OCI-LY7 (cell line): ENCODE measurements around the gene TBXA2R. TPM values are rescaled to one million over a fixed set of nuclear protein-coding genes. Genes with fewer than 3 reads are reported as not detected.

ENCODE experiments used
- BruUV-seq: library from RNA; stranded (reverse); fragments of 400-500 nt; replicated peaks from 2 replicates; lab custom pipeline; 2021; lab: Mats Ljungman, UMichigan
- CTCF ChIA-PET: fragments of 300-600 bp; sonication (Branson Sonifier 250); formaldehyde crosslinking; loops from one replicate; lab custom pipeline; 2022; ENCODE audit warnings: antibody characterized with exemption; ENCODE audit not compliant: unreplicated experiment; lab: Charles Lee
- POLR2A ChIA-PET: fragments of 300-600 bp; sonication (Branson Sonifier 250); formaldehyde crosslinking; loops from one replicate; lab custom pipeline; 2022; ENCODE audit warnings: antibody characterized with exemption; lab: Charles Lee
- DNase-seq: peaks from one replicate; pipeline ENCODE4 v3.0.0-alpha.2; 2015; ENCODE audit warnings: low spot score
- H2AFZ ChIP-seq: fragments of 200-600 bp; sonication (generic), shearing (Covaris generic); 2 replicates; pipeline ENCODE4 v1.6.1; 2014; ENCODE audit warnings: mild to moderate bottlenecking, antibody characterized with exemption, low read length, moderate library complexity
- H3K27ac ChIP-seq: fragments of 200-600 bp; sonication (generic); 2 replicates; pipeline ENCODE4 v1.5.1; 2014; ENCODE audit warnings: mixed run types, low read depth, mild to moderate bottlenecking, moderate library complexity, low read length, inconsistent platforms; ENCODE audit not compliant: poor library complexity, severe bottlenecking
- H3K36me3 ChIP-seq: fragments of 200-600 bp; sonication (generic); 2 replicates; pipeline ENCODE4 v1.6.1; 2014; ENCODE audit warnings: mild to moderate bottlenecking, antibody characterized with exemption, low read length, moderate library complexity, mixed read lengths; ENCODE audit not compliant: insufficient read depth
- H3K4me1 ChIP-seq: fragments of 200-600 bp; sonication (generic); 2 replicates; pipeline ENCODE4 v1.5.1; 2014; ENCODE audit warnings: mild to moderate bottlenecking, low read length; ENCODE audit not compliant: insufficient read depth, poor library complexity, severe bottlenecking
- H3K4me2 ChIP-seq: fragments of 200-600 bp; sonication (generic); 2 replicates; pipeline ENCODE4 v1.6.1; 2014; ENCODE audit warnings: mild to moderate bottlenecking, low read length
- H3K4me3 ChIP-seq: fragments of 200-600 bp; sonication (generic); 2 replicates; pipeline ENCODE4 v1.5.1; 2014; ENCODE audit warnings: mild to moderate bottlenecking, low read depth, low read length; ENCODE audit not compliant: poor library complexity, severe bottlenecking
- H3K79me2 ChIP-seq: fragments of 200-600 bp; sonication (generic); 2 replicates; pipeline ENCODE4 v1.6.1; 2016; ENCODE audit warnings: low read depth, mild to moderate bottlenecking, low read length, moderate library complexity, mixed read lengths; ENCODE audit not compliant: insufficient read depth
- H3K9me2 ChIP-seq: fragments of 200-600 bp; sonication (generic); 2 replicates; pipeline ENCODE4 v1.6.1; 2016; ENCODE audit warnings: mild to moderate bottlenecking, low read length, mixed read lengths; ENCODE audit not compliant: insufficient read depth
- H3K9me3 ChIP-seq: fragments of 200-600 bp; sonication (generic); 2 replicates; pipeline ENCODE4 v1.6.1; 2014; ENCODE audit warnings: mild to moderate bottlenecking, mixed run types, low read length, mixed read lengths
- H4K20me1 ChIP-seq: fragments of 200-600 bp; sonication (generic); 2 replicates; pipeline ENCODE4 v1.6.1; 2014; ENCODE audit warnings: mild to moderate bottlenecking, antibody characterized with exemption, low read length, moderate library complexity, mixed read lengths; ENCODE audit not compliant: insufficient read depth
- CTCF ChIP-seq: fragments of 200-600 bp; sonication (generic); conservative IDR thresholded peaks from 2 replicates; pipeline ENCODE4 v1.5.1; 2014; ENCODE audit warnings: mild to moderate bottlenecking, antibody characterized with exemption, low read length, moderate library complexity, mixed read lengths
- EZH2phosphoT487 ChIP-seq: fragments of 200-600 bp; sonication (generic); IDR thresholded peaks from 2 replicates; pipeline ENCODE4 v1.6.1; 2018; ENCODE audit warnings: low read depth, borderline replicate concordance, mild to moderate bottlenecking, mixed run types, antibody characterized with exemption, low read length, moderate library complexity, mixed read lengths
- intact Hi-C: fragments of 100-400 bp; cut with micrococcal nuclease; formaldehyde crosslinking; loops from one replicate; pipeline ENCODE4 v1.10.0; 2022; ENCODE audit not compliant: unreplicated experiment
- total RNA-seq, 2 experiments: library from RNA; depleted of rRNA in 1 of 2; stranded (reverse); fragments of >200 nt in 1 of 2; shearing (Covaris generic) in 1 of 2; gene quantifications; 2 replicates each; pipeline ENCODE4 v1.2.3, GENCODE V29; 2014 to 2022

Gene TBXA2R
- total RNA-seq, 2 experiments from 2014 or later = not detected

DNA sequence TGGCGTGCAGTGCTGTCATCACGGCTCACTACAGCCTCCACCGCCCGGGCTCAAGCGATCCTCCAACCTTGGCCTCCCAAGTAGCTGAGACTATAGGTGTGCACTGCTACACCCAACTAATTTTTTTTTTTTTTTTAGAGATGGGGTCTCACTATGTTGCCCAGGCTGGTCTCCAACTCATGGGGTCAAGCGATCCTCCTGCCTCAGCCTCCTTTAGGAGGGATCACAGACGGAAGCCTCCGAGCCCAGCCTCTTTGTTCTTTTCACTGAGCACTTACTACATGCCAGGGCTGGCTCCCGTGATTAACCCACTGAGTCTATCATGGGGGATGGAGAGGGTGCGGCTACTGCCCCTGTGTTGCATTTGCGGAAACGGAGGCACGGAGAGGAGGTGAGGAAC is 32.8 kb upstream of the TBXA2R start:
- H3K79me2 ChIP-seq = no peaks in the 10 kb centered on the region
- H2AFZ ChIP-seq = no peak overlapping the region
- no TSS peak for BruUV-seq
- H3K9me2 ChIP-seq = no peaks in the 10 kb centered on the region
- DNase-seq = no peak
- H3K9me3 ChIP-seq = no peaks in the 10 kb centered on the region
- TF ChIP-seq CTCF (no peak), EZH2phosphoT487 (no peak)
- ChIA-PET CTCF (no interaction called here), POLR2A (no interaction called here)
- no peak overlapping the region for H3K4me3 ChIP-seq
- intact Hi-C loops = no loop called here
- H3K4me1 ChIP-seq = no peaks in the 10 kb centered on the region
- H4K20me1 ChIP-seq = no peaks in the 10 kb centered on the region
- H3K27ac ChIP-seq = no peak overlapping the region
- H3K4me2 ChIP-seq = no peak overlapping the region
- no peaks in the 10 kb centered on the region for H3K36me3 ChIP-seq

GRCh38 chr19:3638208-3639193 is 31.8 kb upstream of the TBXA2R start:
- H2AFZ ChIP-seq = no peak overlapping the region
- no peak for TF ChIP-seq CTCF
- no peak for TF ChIP-seq EZH2phosphoT487
- DNase-seq = no peak
- ChIA-PET POLR2A (no interaction called here), CTCF (no interaction called here)
- H3K4me2 ChIP-seq = no peak overlapping the region
- intact Hi-C loops = no loop called here
- no peaks in the 10 kb centered on the region for H3K79me2 ChIP-seq
- no peaks in the 10 kb centered on the region for H3K36me3 ChIP-seq
- H3K9me2 ChIP-seq = no peaks in the 10 kb centered on the region
- no peak overlapping the region for H3K27ac ChIP-seq
- no peaks in the 10 kb centered on the region for H3K4me1 ChIP-seq
- no peaks in the 10 kb centered on the region for H4K20me1 ChIP-seq
- H3K9me3 ChIP-seq = no peaks in the 10 kb centered on the region
- BruUV-seq = no TSS peak
- no peak overlapping the region for H3K4me3 ChIP-seq

DNA sequence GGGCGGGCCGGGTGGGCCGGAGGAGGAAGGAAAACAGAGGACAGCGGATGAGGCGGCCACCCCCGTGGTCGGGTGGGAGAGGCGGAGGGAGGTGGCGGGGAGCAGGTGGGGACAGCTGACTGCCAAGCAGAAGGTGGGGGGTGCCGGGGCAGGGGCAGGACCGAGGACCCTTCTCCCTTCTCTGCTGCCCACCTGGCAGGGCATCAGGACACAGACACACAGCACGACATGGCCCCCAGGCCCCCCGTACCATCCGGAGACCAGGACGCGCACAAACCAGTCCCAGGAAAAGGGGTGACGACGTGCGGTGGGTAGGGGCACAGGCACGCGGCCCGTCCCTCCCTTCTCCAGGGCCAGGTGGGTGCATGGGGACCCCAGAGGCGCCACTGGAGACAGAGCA is 30.9 kb upstream of the TBXA2R start:
- Histone ChIP-seq H3K36me3 (no peaks in the 10 kb centered on the region), H3K4me3 (no peak overlapping the region), H3K4me2 (no peak overlapping the region), H2AFZ (no peak overlapping the region), H3K4me1 (no peaks in the 10 kb centered on the region), H3K9me2 (no peaks in the 10 kb centered on the region), H3K27ac (no peak overlapping the region), H3K9me3 (no peaks in the 10 kb centered on the region), H4K20me1 (no peaks in the 10 kb centered on the region), H3K79me2 (no peaks in the 10 kb centered on the region)
- TF ChIP-seq CTCF (no peak), EZH2phosphoT487 (no peak)
- no peak for DNase-seq
- BruUV-seq = no TSS peak
- ChIA-PET CTCF (no interaction called here), POLR2A (no interaction called here)
- intact Hi-C loops = no loop called here
